Adrenal gland (tissue), 5 donors: ENCODE data around the gene CREBL2.

Source experiments
- POLR2A ChIP-seq, 2 donors: fragments of 450-650 bp; IDR thresholded peaks; one replicate each; pipeline ENCODE4 v1.6.1; 2017; ENCODE audit warnings: antibody characterized with exemption in 2 of 2, mild to moderate bottlenecking in 2 of 2, moderate library complexity in 1 of 2
- TF ChIP-seq, protein P1 (sequence below), 6 experiments: fragments of 450-650 bp in 4 of 6; fragments of 200-600 bp in 2 of 6; sonication (generic) in 1 of 6; IDR thresholded peaks; 1 replicate in 5 of 6; 2 replicates in 1 of 6; pipeline versions ENCODE4 v1.5.1 to v1.8.0; 2016 to 2021; ENCODE audit warnings: antibody characterized with exemption in 6 of 6, mild to moderate bottlenecking in 2 of 6, moderate library complexity in 1 of 6
- donor health status: DM: no; HTN: no; CAD: no.

DNA sequence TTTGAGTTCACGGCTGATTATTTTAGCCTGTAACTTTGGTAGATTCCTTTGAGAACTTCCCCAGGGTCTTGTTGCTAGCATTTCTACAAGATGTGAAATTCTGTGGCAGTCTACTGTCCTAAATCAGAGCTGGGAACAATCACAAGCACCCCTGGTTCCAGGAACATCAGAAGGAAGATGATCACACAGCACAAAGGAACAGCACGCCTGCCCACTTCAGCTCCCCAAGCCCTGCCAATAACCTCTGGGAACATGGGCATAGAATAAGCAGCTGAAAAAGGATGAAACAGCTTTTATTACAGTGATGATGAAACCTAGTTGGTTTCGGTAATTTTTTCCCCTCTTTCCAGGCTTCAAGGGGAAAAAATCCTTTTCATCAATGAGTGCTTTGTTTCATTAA lies 72.0 kb downstream of the CREBL2 start:
- TF ChIP-seq, protein P1, sequence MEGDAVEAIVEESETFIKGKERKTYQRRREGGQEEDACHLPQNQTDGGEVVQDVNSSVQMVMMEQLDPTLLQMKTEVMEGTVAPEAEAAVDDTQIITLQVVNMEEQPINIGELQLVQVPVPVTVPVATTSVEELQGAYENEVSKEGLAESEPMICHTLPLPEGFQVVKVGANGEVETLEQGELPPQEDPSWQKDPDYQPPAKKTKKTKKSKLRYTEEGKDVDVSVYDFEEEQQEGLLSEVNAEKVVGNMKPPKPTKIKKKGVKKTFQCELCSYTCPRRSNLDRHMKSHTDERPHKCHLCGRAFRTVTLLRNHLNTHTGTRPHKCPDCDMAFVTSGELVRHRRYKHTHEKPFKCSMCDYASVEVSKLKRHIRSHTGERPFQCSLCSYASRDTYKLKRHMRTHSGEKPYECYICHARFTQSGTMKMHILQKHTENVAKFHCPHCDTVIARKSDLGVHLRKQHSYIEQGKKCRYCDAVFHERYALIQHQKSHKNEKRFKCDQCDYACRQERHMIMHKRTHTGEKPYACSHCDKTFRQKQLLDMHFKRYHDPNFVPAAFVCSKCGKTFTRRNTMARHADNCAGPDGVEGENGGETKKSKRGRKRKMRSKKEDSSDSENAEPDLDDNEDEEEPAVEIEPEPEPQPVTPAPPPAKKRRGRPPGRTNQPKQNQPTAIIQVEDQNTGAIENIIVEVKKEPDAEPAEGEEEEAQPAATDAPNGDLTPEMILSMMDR (IDR thresholded peaks at IDR 0.05) = no peak
- TF ChIP-seq POLR2A (IDR thresholded peaks at IDR 0.05) = no peak
